ENCODE data around the gene FAM89A.

DNA sequence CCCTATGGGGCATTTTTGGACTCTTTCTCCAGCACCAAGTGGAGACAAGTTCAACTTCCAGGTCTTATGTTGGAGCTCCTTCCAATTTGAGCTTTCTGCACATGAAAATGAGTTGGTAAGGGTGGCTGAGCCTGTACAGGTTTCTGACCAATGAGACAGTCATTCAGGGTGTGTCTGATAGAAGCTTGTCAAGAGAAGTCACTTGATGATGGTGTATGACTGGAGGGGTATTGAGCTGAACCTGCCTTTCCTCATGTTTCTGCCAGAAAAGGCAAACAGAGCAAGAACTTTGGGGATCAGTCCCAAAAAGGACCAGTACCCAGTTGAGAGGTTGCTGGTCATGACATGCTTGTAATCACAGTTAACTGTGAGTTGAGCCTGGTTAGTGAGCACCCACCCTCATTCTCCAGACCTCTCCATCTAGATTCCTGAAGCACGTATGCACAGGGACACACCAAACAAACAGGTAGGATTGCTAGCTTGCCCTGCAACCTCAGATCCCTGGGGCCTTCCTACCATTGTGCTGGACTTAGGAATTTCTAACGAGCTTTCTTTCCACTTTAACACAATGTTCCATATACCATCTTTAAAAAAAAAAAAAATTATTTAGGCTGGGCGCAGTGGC lies 26.6 kb downstream of the FAM89A start:
- TF ChIP-seq, protein P1, sequence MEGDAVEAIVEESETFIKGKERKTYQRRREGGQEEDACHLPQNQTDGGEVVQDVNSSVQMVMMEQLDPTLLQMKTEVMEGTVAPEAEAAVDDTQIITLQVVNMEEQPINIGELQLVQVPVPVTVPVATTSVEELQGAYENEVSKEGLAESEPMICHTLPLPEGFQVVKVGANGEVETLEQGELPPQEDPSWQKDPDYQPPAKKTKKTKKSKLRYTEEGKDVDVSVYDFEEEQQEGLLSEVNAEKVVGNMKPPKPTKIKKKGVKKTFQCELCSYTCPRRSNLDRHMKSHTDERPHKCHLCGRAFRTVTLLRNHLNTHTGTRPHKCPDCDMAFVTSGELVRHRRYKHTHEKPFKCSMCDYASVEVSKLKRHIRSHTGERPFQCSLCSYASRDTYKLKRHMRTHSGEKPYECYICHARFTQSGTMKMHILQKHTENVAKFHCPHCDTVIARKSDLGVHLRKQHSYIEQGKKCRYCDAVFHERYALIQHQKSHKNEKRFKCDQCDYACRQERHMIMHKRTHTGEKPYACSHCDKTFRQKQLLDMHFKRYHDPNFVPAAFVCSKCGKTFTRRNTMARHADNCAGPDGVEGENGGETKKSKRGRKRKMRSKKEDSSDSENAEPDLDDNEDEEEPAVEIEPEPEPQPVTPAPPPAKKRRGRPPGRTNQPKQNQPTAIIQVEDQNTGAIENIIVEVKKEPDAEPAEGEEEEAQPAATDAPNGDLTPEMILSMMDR (optimal IDR thresholded peaks at IDR 0.05 in 1 of 3, IDR thresholded peaks at IDR 0.05 in 1 of 3, conservative IDR thresholded peaks at IDR 0.05 in 1 of 3; ENCODE audit: extremely low read depth in 1 of 3, insufficient read depth in 2 of 3, low read length in 3 of 3) = no peak
- no peak for TF ChIP-seq EZH2 (IDR thresholded peaks at IDR 0.05; ENCODE audit: low read length)

All from keratinocyte (primary cell).